SHP77 treated with DMSO at 0.1 percent for 48 hours (cell line): ENCODE measurements around the gene AGTRAP.

Experiments used
- DNase-seq: peaks from one replicate; lab custom pipeline; 2025; lab: John Stamatoyannopoulos, UW

Gene AGTRAP

DNA sequence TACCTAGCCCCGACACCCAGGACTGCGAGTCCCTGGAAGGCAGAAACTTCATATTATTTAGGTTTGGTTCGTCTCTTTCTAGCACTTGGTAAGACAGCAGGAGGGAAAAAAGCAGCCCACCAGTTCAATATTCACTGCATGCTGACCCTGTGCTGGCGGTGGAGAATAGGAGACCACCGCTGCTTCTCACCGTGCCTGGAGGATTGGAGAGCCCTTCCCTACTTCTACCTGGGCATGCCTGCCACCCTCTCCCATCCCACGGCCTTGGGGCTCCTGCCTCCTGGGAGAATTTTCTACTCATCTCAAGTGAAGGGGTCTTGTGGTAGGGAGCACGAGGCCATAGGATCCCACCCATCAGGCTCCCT, 64.4 kb downstream of the AGTRAP start:
- DNase-seq, result no peak
